Measurements from ENCODE around the gene ATP2A3. TPM values are rescaled to one million over a fixed set of nuclear protein-coding genes. Genes with fewer than 3 reads are reported as not detected.
A peak's percentile ranks its signal among the peaks of the same experiment; 100 is the strongest.

The ATP2A3 gene
- total RNA-seq, 2 donors from 2014 or later = 43.8 to 49.5 TPM

- intact Hi-C loops (cut with DNase I) = no loop called here
- Histone ChIP-seq H3K36me3 (replicated peaks in 1 of 2; ENCODE audit: insufficient read depth in 1 of 2, low read depth in 2 of 2) (no peaks in the 10 kb centered on the region), H3K27me3 (no peaks in the 10 kb centered on the region), H3K27ac (no peak overlapping the region), H3K4me1 (no peaks in the 10 kb centered on the region), H3K9me3 (no peaks in the 10 kb centered on the region), H3K4me3 (no peak overlapping the region)
- TF ChIP-seq POLR2A (IDR thresholded peaks at IDR 0.05) (no peak), CTCF (IDR thresholded peaks at IDR 0.05) (no peak)
- WGBS, 2 donors = 73 to 83% methylated on average over 18 to 21 of the region's 25 CpGs
- ATAC-seq = no peak
- DNase-seq = peak in 1 of 4 donors; percentile 24
Measured at GRCh38 chr17:3879591-3880417, 84.4 kb downstream of the ATP2A3 start.

- ATAC-seq (peak; percentile 33), DNase-seq (peak in 3 of 4 donors; percentile 35 to 62 (median 40))
- no peak overlapping the region for H3K27ac ChIP-seq
- TF ChIP-seq CTCF (IDR thresholded peaks at IDR 0.05) (no peak), POLR2A (IDR thresholded peaks at IDR 0.05) (no peak)
- no peaks in the 10 kb centered on the region for H3K4me1 ChIP-seq
- H3K4me3 ChIP-seq = no peak overlapping the region
- intact Hi-C loops (cut with DNase I) = no loop called here
- no peaks in the 10 kb centered on the region for H3K9me3 ChIP-seq
- 81 to 86% methylated on average over 4 to 5 of the region's 5 CpGs for WGBS, 2 donors
- no peaks in the 10 kb centered on the region for H3K36me3 ChIP-seq (replicated peaks in 1 of 2; ENCODE audit: insufficient read depth in 1 of 2, low read depth in 2 of 2)
- H3K27me3 ChIP-seq = no peaks in the 10 kb centered on the region
Measured at GRCh38 chr17:3879186-3879585, 85.1 kb downstream of the ATP2A3 start.

- no peak for ATAC-seq
- intact Hi-C loops (cut with DNase I) = no loop called here
- no peak overlapping the region for H3K27ac ChIP-seq
- H3K4me1 ChIP-seq = no peaks in the 10 kb centered on the region
- no peaks in the 10 kb centered on the region for H3K27me3 ChIP-seq
- peaks cover 0 to under 1% of the 10 kb centered on the region in 2 donors for H3K36me3 ChIP-seq (replicated peaks in 1 of 2; ENCODE audit: insufficient read depth in 1 of 2, low read depth in 2 of 2)
- TF ChIP-seq POLR2A (IDR thresholded peaks at IDR 0.05) = no peak
- TF ChIP-seq CTCF (IDR thresholded peaks at IDR 0.05) = no peak
- WGBS, 2 donors = 75 to 81% methylated on average over 8 of the region's 8 CpGs
- H3K4me3 ChIP-seq = no peak overlapping the region
- DNase-seq = no peak
- no peaks in the 10 kb centered on the region for H3K9me3 ChIP-seq
Measured at GRCh38 chr17:3877220-3877619, 87.0 kb downstream of the ATP2A3 start.

- no peak for TF ChIP-seq POLR2A (IDR thresholded peaks at IDR 0.05)
- TF ChIP-seq CTCF (IDR thresholded peaks at IDR 0.05) = no peak
- no peaks in the 10 kb centered on the region for H3K4me1 ChIP-seq
- ATAC-seq (no peak), DNase-seq (no peak)
- no peaks in the 10 kb centered on the region for H3K9me3 ChIP-seq
- H3K4me3 ChIP-seq = no peak overlapping the region
- H3K36me3 ChIP-seq (replicated peaks in 1 of 2; ENCODE audit: insufficient read depth in 1 of 2, low read depth in 2 of 2) = peaks cover 0 to 2% of the 10 kb centered on the region in 2 donors
- H3K27ac ChIP-seq = no peak overlapping the region
- WGBS, 2 donors = 89 to 95% methylated on average over 7 of the region's 7 CpGs
- H3K27me3 ChIP-seq = no peaks in the 10 kb centered on the region
- intact Hi-C loops (cut with DNase I) = no loop called here
Measured at GRCh38 chr17:3875317-3875716, 88.9 kb downstream of the ATP2A3 start.

Other genes with a start within 250 kb of the ATP2A3 start
- gene HASPIN, start 240.5 kb downstream of the ATP2A3 start, total RNA-seq = not detected
- 10 to 100 TPM in 1 of 2 donors, 1 to 10 TPM in 1; 9.1 to 12.9 TPM for gene ITGAE, start 163.2 kb downstream of the ATP2A3 start, total RNA-seq
- 10 to 100 TPM; 23.4 to 34.2 TPM for gene NCBP3, start 118.2 kb downstream of the ATP2A3 start, total RNA-seq
- 1 to 10 TPM; 9.2 to 9.3 TPM for gene CAMKK1, start 71.4 kb downstream of the ATP2A3 start, total RNA-seq
- gene P2RX1, start 48.0 kb downstream of the ATP2A3 start, total RNA-seq = 10 to 100 TPM; 39.2 to 45.4 TPM
- gene ZZEF1, start 178.6 kb upstream of the ATP2A3 start, total RNA-seq = 10 to 100 TPM; 47.2 to 96.2 TPM
- 10 to 100 TPM; 23.1 to 24.1 TPM for gene CYB5D2, start 178.8 kb upstream of the ATP2A3 start, total RNA-seq

Data from body of pancreas (tissue), 4 donors.